ENCODE data around the gene ARHGAP19. TPM values are rescaled to one million over a fixed set of nuclear protein-coding genes. Genes with fewer than 3 reads are reported as not detected.

The ARHGAP19 gene
- total and polyA plus RNA-seq, 5 donors from 2014 or later, result 4.4 to 12.9 (median 8.0) TPM

GRCh38 chr10:97234400-97234799 lies 58.0 kb downstream of the ARHGAP19 start:
- H3K4me3 Mint-ChIP-seq, result no peak overlapping the region
- H3K9me3 Mint-ChIP-seq, result no peaks in the 10 kb centered on the region
- no peak for ATAC-seq (ENCODE audit: low read depth in 2 of 2)
- H3K27ac Mint-ChIP-seq, result peak overlapping the region in 1 of 3 donors; percentile 10
- Histone ChIP-seq H3K27ac (ENCODE audit: insufficient read depth, low read length, poor library complexity, severe bottlenecking) (no peak overlapping the region), H3K4me3 (ENCODE audit: low read depth, low read length) (no peak overlapping the region), H3K36me3 (ENCODE audit: control insufficient read depth, insufficient read depth, low read length) (peaks cover 9% of the 10 kb centered on the region), H3K4me1 (ENCODE audit: control insufficient read depth, insufficient read depth, low read length, poor library complexity, severe bottlenecking) (no peaks in the 10 kb centered on the region), H3K27me3 (ENCODE audit: control insufficient read depth, insufficient read depth, low read length) (no peaks in the 10 kb centered on the region), H3K9me3 (ENCODE audit: control insufficient read depth in 2 of 2, low read length in 2 of 2) (no peaks in the 10 kb centered on the region)
- peaks cover 24% of the 10 kb centered on the region for H3K36me3 Mint-ChIP-seq
- DNase-seq, result peak in 2 of 3 donors; percentile 4 to 56
- H3K27me3 Mint-ChIP-seq, result no peaks in the 10 kb centered on the region
- peaks cover 2 to 6% (median 3%) of the 10 kb centered on the region in 4 donors for H3K4me1 Mint-ChIP-seq

- H3K36me3 ChIP-seq (ENCODE audit: control insufficient read depth, insufficient read depth, low read length), result peaks cover 43% of the 10 kb centered on the region
- ATAC-seq (ENCODE audit: low read depth in 2 of 2) (peak; percentile 47 to 48), DNase-seq (peak in 1 of 3 donors; percentile 32)
- no peak overlapping the region for H3K4me3 Mint-ChIP-seq
- H3K9me3 ChIP-seq (ENCODE audit: control insufficient read depth in 2 of 2, low read length in 2 of 2), result no peaks in the 10 kb centered on the region
- H3K4me3 ChIP-seq (ENCODE audit: low read depth, low read length), result no peak overlapping the region
- peaks cover 54% of the 10 kb centered on the region for H3K36me3 Mint-ChIP-seq
- H3K9me3 Mint-ChIP-seq, result no peaks in the 10 kb centered on the region
- H3K27ac ChIP-seq (ENCODE audit: insufficient read depth, low read length, poor library complexity, severe bottlenecking), result no peak overlapping the region
- peak overlapping the region in 1 of 3 donors; percentile 68 for H3K27ac Mint-ChIP-seq
- H3K4me1 Mint-ChIP-seq, result peaks cover 3 to 9% (median 5%) of the 10 kb centered on the region in 4 donors
- no peaks in the 10 kb centered on the region for H3K27me3 ChIP-seq (ENCODE audit: control insufficient read depth, insufficient read depth, low read length)
- H3K27me3 Mint-ChIP-seq, result no peaks in the 10 kb centered on the region
- H3K4me1 ChIP-seq (ENCODE audit: control insufficient read depth, insufficient read depth, low read length, poor library complexity, severe bottlenecking), result no peaks in the 10 kb centered on the region
Measured at GRCh38 chr10:97230146-97230545, 62.3 kb downstream of the ARHGAP19 start.

GRCh38 chr10:97229322-97230015 lies 63.0 kb downstream of the ARHGAP19 start:
- Histone ChIP-seq H3K27ac (ENCODE audit: insufficient read depth, low read length, poor library complexity, severe bottlenecking) (no peak overlapping the region), H3K4me3 (ENCODE audit: low read depth, low read length) (no peak overlapping the region), H3K4me1 (ENCODE audit: control insufficient read depth, insufficient read depth, low read length, poor library complexity, severe bottlenecking) (no peaks in the 10 kb centered on the region), H3K9me3 (ENCODE audit: control insufficient read depth in 2 of 2, low read length in 2 of 2) (no peaks in the 10 kb centered on the region), H3K36me3 (ENCODE audit: control insufficient read depth, insufficient read depth, low read length) (peaks cover 47% of the 10 kb centered on the region), H3K27me3 (ENCODE audit: control insufficient read depth, insufficient read depth, low read length) (no peaks in the 10 kb centered on the region)
- Mint-ChIP-seq H3K4me1 (peaks cover 3 to 15% (median 4%) of the 10 kb centered on the region in 4 donors), H3K4me3 (no peak overlapping the region), H3K27ac (peak overlapping the region in 2 of 3 donors; percentile 33 to 56), H3K9me3 (no peaks in the 10 kb centered on the region), H3K27me3 (no peaks in the 10 kb centered on the region), H3K36me3 (peaks cover 57% of the 10 kb centered on the region)
- DNase-seq, result no peak
- no peak for ATAC-seq (ENCODE audit: low read depth in 2 of 2)

GRCh38 chr10:97228775-97229157 lies 63.7 kb downstream of the ARHGAP19 start:
- H3K9me3 Mint-ChIP-seq, result no peaks in the 10 kb centered on the region
- H3K4me1 Mint-ChIP-seq, result peaks cover 0 to 15% (median 3%) of the 10 kb centered on the region in 4 donors
- Histone ChIP-seq H3K27ac (ENCODE audit: insufficient read depth, low read length, poor library complexity, severe bottlenecking) (no peak overlapping the region), H3K9me3 (ENCODE audit: control insufficient read depth in 2 of 2, low read length in 2 of 2) (no peaks in the 10 kb centered on the region), H3K4me1 (ENCODE audit: control insufficient read depth, insufficient read depth, low read length, poor library complexity, severe bottlenecking) (no peaks in the 10 kb centered on the region), H3K36me3 (ENCODE audit: control insufficient read depth, insufficient read depth, low read length) (peaks cover 47% of the 10 kb centered on the region), H3K27me3 (ENCODE audit: control insufficient read depth, insufficient read depth, low read length) (no peaks in the 10 kb centered on the region), H3K4me3 (ENCODE audit: low read depth, low read length) (no peak overlapping the region)
- H3K4me3 Mint-ChIP-seq, result no peak overlapping the region
- H3K27me3 Mint-ChIP-seq, result no peaks in the 10 kb centered on the region
- H3K27ac Mint-ChIP-seq, result no peak overlapping the region
- ATAC-seq (ENCODE audit: low read depth in 2 of 2) (no peak), DNase-seq (no peak)
- peaks cover 57% of the 10 kb centered on the region for H3K36me3 Mint-ChIP-seq

- H3K9me3 ChIP-seq (ENCODE audit: control insufficient read depth in 2 of 2, low read length in 2 of 2), result no peaks in the 10 kb centered on the region
- ATAC-seq (ENCODE audit: low read depth in 2 of 2), result no peak
- no peak overlapping the region for H3K4me3 ChIP-seq (ENCODE audit: low read depth, low read length)
- H3K4me3 Mint-ChIP-seq, result no peak overlapping the region
- no peaks in the 10 kb centered on the region for H3K27me3 Mint-ChIP-seq
- H3K27ac Mint-ChIP-seq, result peak overlapping the region in 1 of 3 donors; percentile 32
- no peaks in the 10 kb centered on the region for H3K4me1 ChIP-seq (ENCODE audit: control insufficient read depth, insufficient read depth, low read length, poor library complexity, severe bottlenecking)
- H3K36me3 Mint-ChIP-seq, result peaks cover 57% of the 10 kb centered on the region
- H3K27me3 ChIP-seq (ENCODE audit: control insufficient read depth, insufficient read depth, low read length), result no peaks in the 10 kb centered on the region
- H3K36me3 ChIP-seq (ENCODE audit: control insufficient read depth, insufficient read depth, low read length), result peaks cover 49% of the 10 kb centered on the region
- DNase-seq, result no peak
- H3K27ac ChIP-seq (ENCODE audit: insufficient read depth, low read length, poor library complexity, severe bottlenecking), result no peak overlapping the region
- no peaks in the 10 kb centered on the region for H3K9me3 Mint-ChIP-seq
- H3K4me1 Mint-ChIP-seq, result peaks cover 0 to 15% (median 3%) of the 10 kb centered on the region in 4 donors
Measured at GRCh38 chr10:97228130-97228774, 64.2 kb downstream of the ARHGAP19 start.

GRCh38 chr10:97226398-97226797 lies 66.0 kb downstream of the ARHGAP19 start:
- H3K4me1 Mint-ChIP-seq, result peaks cover 0 to 13% (median 3%) of the 10 kb centered on the region in 4 donors
- Histone ChIP-seq H3K27me3 (ENCODE audit: control insufficient read depth, insufficient read depth, low read length) (no peaks in the 10 kb centered on the region), H3K9me3 (ENCODE audit: control insufficient read depth in 2 of 2, low read length in 2 of 2) (no peaks in the 10 kb centered on the region), H3K4me1 (ENCODE audit: control insufficient read depth, insufficient read depth, low read length, poor library complexity, severe bottlenecking) (no peaks in the 10 kb centered on the region), H3K4me3 (ENCODE audit: low read depth, low read length) (no peak overlapping the region), H3K36me3 (ENCODE audit: control insufficient read depth, insufficient read depth, low read length) (peaks cover 56% of the 10 kb centered on the region), H3K27ac (ENCODE audit: insufficient read depth, low read length, poor library complexity, severe bottlenecking) (no peak overlapping the region)
- ATAC-seq (ENCODE audit: low read depth in 2 of 2) (no peak), DNase-seq (no peak)
- H3K27ac Mint-ChIP-seq, result peak overlapping the region in 1 of 3 donors; percentile 58
- peaks cover 52% of the 10 kb centered on the region for H3K36me3 Mint-ChIP-seq
- no peaks in the 10 kb centered on the region for H3K9me3 Mint-ChIP-seq
- no peak overlapping the region for H3K4me3 Mint-ChIP-seq
- H3K27me3 Mint-ChIP-seq, result no peaks in the 10 kb centered on the region

- no peak overlapping the region for H3K4me3 ChIP-seq (ENCODE audit: low read depth, low read length)
- H3K27me3 ChIP-seq (ENCODE audit: control insufficient read depth, insufficient read depth, low read length), result no peaks in the 10 kb centered on the region
- DNase-seq (no peak), ATAC-seq (ENCODE audit: low read depth in 2 of 2) (no peak)
- no peaks in the 10 kb centered on the region for H3K9me3 ChIP-seq (ENCODE audit: control insufficient read depth in 2 of 2, low read length in 2 of 2)
- peaks cover 52% of the 10 kb centered on the region for H3K36me3 Mint-ChIP-seq
- H3K4me1 Mint-ChIP-seq, result peaks cover 0 to 11% (median 3%) of the 10 kb centered on the region in 4 donors
- no peaks in the 10 kb centered on the region for H3K9me3 Mint-ChIP-seq
- peak overlapping the region in 1 of 3 donors; percentile 62 for H3K27ac Mint-ChIP-seq
- no peaks in the 10 kb centered on the region for H3K4me1 ChIP-seq (ENCODE audit: control insufficient read depth, insufficient read depth, low read length, poor library complexity, severe bottlenecking)
- no peak overlapping the region for H3K4me3 Mint-ChIP-seq
- H3K36me3 ChIP-seq (ENCODE audit: control insufficient read depth, insufficient read depth, low read length), result peaks cover 56% of the 10 kb centered on the region
- H3K27me3 Mint-ChIP-seq, result no peaks in the 10 kb centered on the region
- H3K27ac ChIP-seq (ENCODE audit: insufficient read depth, low read length, poor library complexity, severe bottlenecking), result no peak overlapping the region
Measured at GRCh38 chr10:97224483-97225435, 67.7 kb downstream of the ARHGAP19 start.
